Spleen (tissue), 7 donors: ENCODE measurements around the gene ALK.

ENCODE experiments used
- CTCF ChIP-seq, 11 experiments: fragments of 200-600 bp in 7 of 11; fragments of 450-650 bp in 4 of 11; sonication (generic) in 4 of 11; IDR thresholded peaks in 8 of 11; conservative IDR thresholded peaks in 3 of 11; 1 replicate in 7 of 11; 2 replicates in 4 of 11; pipeline versions ENCODE4 v1.4.0 to v1.8.0; 2016 to 2021; ENCODE audit warnings: antibody characterized with exemption in 11 of 11, inconsistent platforms in 4 of 11, mild to moderate bottlenecking in 1 of 11
- POLR2A ChIP-seq, 3 donors: fragments of 450-650 bp; IDR thresholded peaks; one replicate each; pipeline ENCODE4 v1.5.1; 2017; ENCODE audit warnings: antibody characterized with exemption in 3 of 3, mild to moderate bottlenecking in 1 of 3
- POLR2AphosphoS5 ChIP-seq, 3 donors: sonication (generic); formaldehyde crosslinking; IDR thresholded peaks; one replicate each; pipeline ENCODE4 v1.5.1; 2017; ENCODE audit warnings: antibody characterized with exemption in 3 of 3
- donor health status: DM: no; HTN: no; CAD: no; lungs with moderate emphysema.
- donor health status: DM: no; HTN: no; CAD: no.
- donor health status: DM: no; HTN: no; CAD: no.

- TF ChIP-seq CTCF (IDR thresholded peaks at IDR 0.05 in 8 of 11, conservative IDR thresholded peaks at IDR 0.05 in 3 of 11) (no peak), POLR2A (IDR thresholded peaks at IDR 0.05) (no peak), POLR2AphosphoS5 (IDR thresholded peaks at IDR 0.05) (no peak)
Measured at GRCh38 chr2:29195796-29196195, 725.6 kb downstream of the ALK start.
